RWPE1 (cell line): ENCODE data around the gene ROR2.

ENCODE experiments used
- CTCF ChIA-PET: fragments of 350-600 bp; sonication (Branson Sonifier 250); formaldehyde crosslinking; extraction: SDS; loops from one replicate; lab custom pipeline; 2021; lab: Yijun Ruan, JAX
- POLR2A ChIA-PET: fragments of 400-600 bp; formaldehyde crosslinking; extraction: SDS; loops from one replicate; lab custom pipeline; 2020; ENCODE audit warnings: antibody characterized with exemption; ENCODE audit not compliant: low non-redundant PET; lab: Yijun Ruan, JAX
- DNase-seq: peaks from one replicate; pipeline ENCODE4 v3.0.0; 2012; ENCODE audit warnings: low spot score
- H3K27ac ChIP-seq: fragments of 450-650 bp; 2 replicates; pipeline ENCODE4 v1.5.1; 2017
- TF ChIP-seq, protein P1 (sequence below): fragments of 450-650 bp; conservative IDR thresholded peaks from 2 replicates; pipeline ENCODE4 v1.5.1; 2017; ENCODE audit warnings: low read depth, mild to moderate bottlenecking

The ROR2 gene

GRCh38 chr9:91663858-91664257 is 286.2 kb downstream of the ROR2 start:
- ChIA-PET CTCF (interaction anchor here (0.6 to 1.5 kb wide), 2 partner anchors 63 to 853 kb away, joined by 5 to 9 read pairs; no protein-coding TSS in a partner anchor), POLR2A (no interaction called here)
- no peak overlapping the region for H3K27ac ChIP-seq
- TF ChIP-seq, protein P1, sequence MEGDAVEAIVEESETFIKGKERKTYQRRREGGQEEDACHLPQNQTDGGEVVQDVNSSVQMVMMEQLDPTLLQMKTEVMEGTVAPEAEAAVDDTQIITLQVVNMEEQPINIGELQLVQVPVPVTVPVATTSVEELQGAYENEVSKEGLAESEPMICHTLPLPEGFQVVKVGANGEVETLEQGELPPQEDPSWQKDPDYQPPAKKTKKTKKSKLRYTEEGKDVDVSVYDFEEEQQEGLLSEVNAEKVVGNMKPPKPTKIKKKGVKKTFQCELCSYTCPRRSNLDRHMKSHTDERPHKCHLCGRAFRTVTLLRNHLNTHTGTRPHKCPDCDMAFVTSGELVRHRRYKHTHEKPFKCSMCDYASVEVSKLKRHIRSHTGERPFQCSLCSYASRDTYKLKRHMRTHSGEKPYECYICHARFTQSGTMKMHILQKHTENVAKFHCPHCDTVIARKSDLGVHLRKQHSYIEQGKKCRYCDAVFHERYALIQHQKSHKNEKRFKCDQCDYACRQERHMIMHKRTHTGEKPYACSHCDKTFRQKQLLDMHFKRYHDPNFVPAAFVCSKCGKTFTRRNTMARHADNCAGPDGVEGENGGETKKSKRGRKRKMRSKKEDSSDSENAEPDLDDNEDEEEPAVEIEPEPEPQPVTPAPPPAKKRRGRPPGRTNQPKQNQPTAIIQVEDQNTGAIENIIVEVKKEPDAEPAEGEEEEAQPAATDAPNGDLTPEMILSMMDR: no peak
- no peak for DNase-seq

- ChIA-PET POLR2A (no interaction called here), CTCF (interaction anchor here (0.6 kb wide), 1 partner anchor 55 kb away, joined by 3 read pairs; no protein-coding TSS in a partner anchor)
- no peak overlapping the region for H3K27ac ChIP-seq
- TF ChIP-seq, protein P1: no peak
- DNase-seq: no peak
These were observed 288.6 kb downstream of the ROR2 start for GRCh38 chr9:91661451-91661850.

DNA sequence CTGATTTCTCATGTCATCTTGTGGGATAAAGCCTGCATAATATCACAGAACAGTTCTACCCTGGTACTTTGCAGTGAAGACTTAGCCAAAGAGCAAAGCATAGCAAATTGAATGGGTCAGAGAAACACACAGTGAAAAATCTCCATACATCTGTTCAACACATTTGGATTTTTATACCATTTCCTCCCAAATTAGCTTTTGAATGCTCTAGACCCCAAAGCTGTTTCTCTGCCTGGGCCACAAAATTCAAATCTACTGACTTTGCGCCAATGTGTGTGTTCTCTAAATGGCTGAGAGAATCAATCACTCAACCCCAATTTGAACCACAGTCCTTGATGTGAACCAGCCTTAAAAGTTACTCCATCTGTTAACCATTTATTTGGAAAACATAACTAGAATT is 289.5 kb downstream of the ROR2 start:
- CTCF ChIA-PET: interaction anchor here (0.5 to 2.0 kb wide), 9 partner anchors 11 to 755 kb away, joined by 3 to 22 read pairs (median 4); no protein-coding TSS in a partner anchor
- no peak overlapping the region for H3K27ac ChIP-seq
- POLR2A ChIA-PET: no interaction called here
- DNase-seq: no peak
- TF ChIP-seq, protein P1: no peak

- TF ChIP-seq, protein P1: peak; percentile 63
- ChIA-PET POLR2A (no interaction called here), CTCF (interaction anchor here (0.5 to 2.0 kb wide), 10 partner anchors 22 to 754 kb away, joined by 3 to 22 read pairs (median 4); no protein-coding TSS in a partner anchor)
- DNase-seq: peak; percentile 67
- no peak overlapping the region for H3K27ac ChIP-seq
These were observed 290.2 kb downstream of the ROR2 start for GRCh38 chr9:91659529-91660495.

GRCh38 chr9:91658513-91659105 is 291.4 kb downstream of the ROR2 start:
- DNase-seq: no peak
- TF ChIP-seq, protein P1: no peak
- CTCF ChIA-PET: interaction anchor here (0.6 to 2.0 kb wide), 3 partner anchors 21 to 68 kb away, joined by 3 to 22 read pairs (median 5); no protein-coding TSS in a partner anchor

DNA sequence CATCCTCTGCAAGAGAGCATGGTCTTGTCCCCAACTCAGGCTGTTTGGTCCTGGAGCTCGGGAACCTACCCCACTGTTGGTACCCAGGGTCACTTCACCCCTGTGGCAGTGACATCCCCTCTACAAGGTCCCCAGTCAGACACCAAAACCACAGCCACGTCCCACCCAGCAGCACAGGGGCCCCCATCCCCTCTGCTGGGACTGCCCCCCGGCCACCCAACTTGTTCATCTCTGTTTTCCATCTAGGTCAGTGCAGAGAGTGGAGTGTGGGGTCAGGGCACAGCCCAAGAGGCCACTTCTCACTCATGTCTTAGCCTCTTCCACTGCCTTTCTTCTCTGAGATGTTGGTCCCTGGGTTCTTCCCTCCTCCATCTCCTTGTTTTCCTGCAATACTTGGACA is 292.5 kb downstream of the ROR2 start:
- CTCF ChIA-PET: interaction anchor here (0.6 kb wide), 2 partner anchors 70 to 162 kb away, joined by 3 read pairs; no protein-coding TSS in a partner anchor
- no peak for DNase-seq
- POLR2A ChIA-PET: no interaction called here

More at GRCh38 chr9:91658513-91659105, 291.4 kb downstream of the ROR2 start:
- POLR2A ChIA-PET: no interaction called here
- no peak overlapping the region for H3K27ac ChIP-seq

More for the DNA sequence above, 292.5 kb downstream of the ROR2 start:
- H3K27ac ChIP-seq: no peak overlapping the region
- TF ChIP-seq, protein P1: no peak
